Left ventricle myocardium superior (tissue), 1 donor: ENCODE measurements around the gene MED17. TPM values are rescaled to one million over a fixed set of nuclear protein-coding genes. Genes with fewer than 3 reads are reported as not detected.

Experiments used
- total RNA-seq: library from RNA; stranded (reverse); fragmentation: NEBNext Ultra II Directional; extraction: Animal tissue kit (Norgen Biotek cat#: 25700); gene quantifications from one replicate; pipeline ENCODE4 v1.2.1, GENCODE V29; 2021
- donor health status: DM: no; HTN: yes; CAD: no; lungs with severe emphysema.

MED17 gene
- total RNA-seq, 1 donor from 2014 or later = 20.3 TPM

Other genes starting within 250 kb of the MED17 start
- 50.7 TPM for gene SMCO4, start 240.9 kb upstream of the MED17 start, total RNA-seq
- gene CEP295, start 122.6 kb upstream of the MED17 start, total RNA-seq = 4.2 TPM
- 36.1 TPM for gene TAF1D, start 42.8 kb upstream of the MED17 start, total RNA-seq
- 36.4 TPM for gene C11orf54, start 42.6 kb upstream of the MED17 start, total RNA-seq
- gene VSTM5, start 66.3 kb downstream of the MED17 start, total RNA-seq = not detected
- not detected for gene HEPHL1, start 237.1 kb downstream of the MED17 start, total RNA-seq